HG03196 (cell line): ENCODE results near the gene RAB25.
"Not testable (repeated sequence)": the region's sequence is repeated elsewhere in the genome, so short reads cannot be mapped to it uniquely, and the experiment has no call there.

Source experiments
- ATAC-seq: cut with Tn5 transposase; IDR thresholded peaks from one replicate; pipeline ENCODE4 v1.9.1; 2021; ENCODE audit not compliant: unreplicated experiment

Gene RAB25

GRCh38 chr1:156060937-156061636 is at the start of gene RAB25:
RAB25 (plus strand) TSS chr1:156061160; CDS start chr1:156061401, 241 bp downstream.
- no peak for ATAC-seq

DNA sequence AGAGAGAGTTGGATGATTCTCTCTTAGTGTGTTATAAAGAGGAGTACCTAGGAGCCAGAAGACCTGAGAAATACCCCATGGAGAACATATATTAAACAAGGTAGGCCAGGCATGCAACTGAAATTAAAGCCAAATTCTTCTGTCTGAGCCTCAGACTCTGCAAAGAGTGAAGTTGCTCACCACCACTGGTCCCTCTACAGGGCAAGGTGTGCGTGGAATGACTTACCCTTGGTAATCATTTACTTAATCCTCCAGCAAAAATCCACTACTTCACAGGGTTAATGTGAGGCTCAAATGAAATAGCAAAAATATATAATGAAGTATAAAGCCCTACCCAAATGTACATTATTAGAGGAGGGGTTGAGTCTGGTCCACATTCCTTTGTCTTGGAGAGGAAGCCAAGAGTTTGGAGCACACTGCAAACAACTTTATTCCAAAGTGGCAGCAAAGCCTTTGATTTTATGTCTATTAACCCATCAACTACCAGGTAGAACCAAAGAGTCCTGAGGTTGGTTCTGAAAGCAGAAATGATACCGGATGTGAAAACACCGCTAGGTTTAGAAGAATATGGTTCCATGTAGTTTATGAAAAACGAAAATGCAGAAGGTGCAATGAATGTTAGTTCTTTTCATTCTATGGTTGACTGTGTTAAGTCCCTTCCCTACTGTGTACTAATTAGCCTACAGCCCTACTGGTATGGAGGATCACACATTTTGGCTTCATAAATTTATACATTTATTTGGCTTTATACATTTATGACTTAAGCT is 48.7 kb upstream of the RAB25 start:
- ATAC-seq = peak; percentile 76

- no peak for ATAC-seq
These were observed 46.1 kb upstream of the RAB25 start for GRCh38 chr1:156014829-156015228.

- no peak for ATAC-seq
These were observed 41.0 kb upstream of the RAB25 start for GRCh38 chr1:156019946-156020292.

- peak; percentile 94 for ATAC-seq
These were observed 40.5 kb upstream of the RAB25 start, which contains the start of gene SSR2 for GRCh38 chr1:156020293-156021092. SSR2 (minus strand) TSS chr1:156020951; CDS start chr1:156020167, 784 bp downstream.

DNA sequence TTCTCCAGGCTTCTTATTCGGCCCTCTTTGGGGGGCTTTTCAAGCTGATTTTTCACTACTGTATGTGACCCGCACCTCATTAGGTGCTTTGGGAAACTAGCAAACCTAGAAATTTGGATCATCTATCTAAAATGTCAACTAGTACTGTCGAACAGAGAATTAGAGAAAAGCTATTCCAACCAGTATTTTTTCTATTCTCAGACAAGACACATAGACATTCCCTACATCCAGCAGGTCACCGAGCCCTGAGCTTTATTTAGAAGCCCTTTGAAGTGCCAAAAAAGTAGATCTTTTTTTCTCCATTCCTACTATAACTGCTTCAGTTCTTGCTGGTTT is 39.9 kb upstream of the RAB25 start:
- ATAC-seq = no peak

DNA sequence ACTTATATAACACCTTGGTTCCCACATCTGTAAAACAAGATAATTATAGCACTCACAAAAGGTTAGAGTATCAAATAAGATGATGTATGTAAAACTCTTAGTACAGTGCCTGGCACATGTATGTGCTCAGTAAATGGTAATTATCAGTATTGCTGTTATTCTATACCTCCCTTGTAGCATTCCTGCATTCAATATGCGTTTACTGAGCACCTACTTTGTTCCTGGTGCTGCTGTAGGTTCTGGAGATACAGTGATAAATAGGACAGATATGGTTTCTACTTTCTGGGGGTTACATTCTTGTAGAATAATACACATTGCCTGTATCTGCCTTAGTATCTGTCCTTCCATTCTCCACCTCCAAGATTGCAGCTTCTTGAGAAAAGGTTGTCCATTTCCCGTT is 39.0 kb upstream of the RAB25 start:
- ATAC-seq = no peak

GRCh38 chr1:156024801-156025200 is 36.2 kb upstream of the RAB25 start:
- no peak for ATAC-seq

DNA sequence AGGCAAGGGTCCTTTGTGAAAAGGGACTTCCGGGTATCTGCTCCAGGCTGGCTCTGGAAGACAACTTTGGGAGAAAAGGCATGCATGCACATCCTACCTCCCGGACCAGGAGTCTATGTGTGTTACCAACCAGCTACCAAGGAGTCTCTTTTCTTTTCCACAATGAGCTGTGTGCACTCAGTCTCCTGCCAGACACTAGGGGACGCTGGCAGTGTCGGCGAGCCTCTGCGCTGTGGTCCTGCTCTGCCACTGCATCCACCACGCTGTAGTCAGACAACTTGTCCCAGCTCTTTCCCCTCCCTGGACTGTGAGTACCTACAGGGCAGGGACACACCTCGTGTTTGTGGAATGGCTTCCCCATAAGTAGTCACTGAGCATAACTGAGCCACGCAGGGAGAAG is 35.1 kb upstream of the RAB25 start:
- ATAC-seq = no peak

- no peak for ATAC-seq
These were observed 34.4 kb upstream of the RAB25 start for GRCh38 chr1:156026588-156026987.

DNA sequence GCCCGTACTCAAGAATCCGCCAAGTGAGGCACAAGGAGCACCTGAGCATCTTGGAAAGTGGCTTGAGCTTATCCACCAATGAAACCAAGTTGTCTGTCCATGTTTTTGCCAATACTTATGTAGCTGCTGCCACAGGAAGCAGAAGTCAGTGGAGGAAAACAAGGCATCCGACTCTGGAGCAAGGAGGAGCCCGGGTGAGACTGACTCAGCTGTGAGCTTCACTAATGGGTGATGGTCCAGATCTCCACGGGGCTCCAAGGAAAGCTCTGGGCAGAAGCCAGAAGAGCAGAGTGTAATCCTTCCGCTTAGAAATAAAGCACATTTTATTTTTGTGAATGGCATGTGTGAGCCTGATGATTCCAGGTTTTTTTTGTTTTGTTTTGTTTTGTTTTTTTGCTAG is 27.9 kb upstream of the RAB25 start:
- ATAC-seq = no peak

DNA sequence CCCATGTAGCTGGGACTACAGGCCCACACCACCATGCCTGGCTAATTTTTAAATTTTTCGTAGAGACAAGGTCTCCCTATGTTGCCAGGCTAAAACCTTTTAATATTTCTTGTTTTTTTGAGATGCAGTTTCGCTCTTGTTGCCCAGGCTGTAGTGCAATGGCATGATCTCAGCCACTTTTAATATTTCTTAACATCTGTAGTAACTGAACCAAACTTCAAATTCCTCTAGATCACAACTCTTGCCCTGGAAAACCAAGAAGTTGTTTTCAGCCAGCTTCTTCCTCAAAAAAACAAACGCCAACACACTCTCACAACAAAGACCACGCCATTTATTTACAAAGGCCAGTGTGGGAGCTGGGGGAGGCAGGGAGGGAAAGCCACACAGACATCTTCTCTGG is 26.0 kb upstream of the RAB25 start:
- not testable (repeated sequence) for ATAC-seq

GRCh38 chr1:156042828-156043227 is 18.1 kb upstream of the RAB25 start:
- ATAC-seq = no peak

DNA sequence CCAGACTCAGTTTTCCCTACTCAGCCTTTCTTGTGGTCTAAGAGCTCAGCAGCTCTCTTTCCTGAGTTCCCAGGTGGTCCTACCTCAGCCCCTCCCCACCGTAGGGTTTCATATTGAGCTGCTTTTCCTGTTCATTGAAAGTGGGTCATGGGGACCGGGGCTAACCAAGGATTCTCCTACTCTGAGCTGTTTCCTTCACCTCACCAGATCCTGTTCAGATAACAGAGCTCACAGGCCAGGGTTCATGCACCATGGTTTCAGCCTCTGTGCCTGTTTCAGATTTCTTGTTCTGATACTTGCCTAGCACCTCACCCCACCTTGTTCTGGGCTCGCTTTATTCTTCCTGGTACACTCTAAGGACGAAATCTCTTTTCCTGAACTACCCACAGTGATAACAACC is 15.9 kb upstream of the RAB25 start:
- no peak for ATAC-seq

- no peak for ATAC-seq
These were observed 12.2 kb upstream of the RAB25 start for GRCh38 chr1:156048663-156049258.

- no peak for ATAC-seq
These were observed 10.6 kb upstream of the RAB25 start for GRCh38 chr1:156050376-156050775.

- no peak for ATAC-seq
These were observed 9.8 kb upstream of the RAB25 start for GRCh38 chr1:156051011-156051725.

DNA sequence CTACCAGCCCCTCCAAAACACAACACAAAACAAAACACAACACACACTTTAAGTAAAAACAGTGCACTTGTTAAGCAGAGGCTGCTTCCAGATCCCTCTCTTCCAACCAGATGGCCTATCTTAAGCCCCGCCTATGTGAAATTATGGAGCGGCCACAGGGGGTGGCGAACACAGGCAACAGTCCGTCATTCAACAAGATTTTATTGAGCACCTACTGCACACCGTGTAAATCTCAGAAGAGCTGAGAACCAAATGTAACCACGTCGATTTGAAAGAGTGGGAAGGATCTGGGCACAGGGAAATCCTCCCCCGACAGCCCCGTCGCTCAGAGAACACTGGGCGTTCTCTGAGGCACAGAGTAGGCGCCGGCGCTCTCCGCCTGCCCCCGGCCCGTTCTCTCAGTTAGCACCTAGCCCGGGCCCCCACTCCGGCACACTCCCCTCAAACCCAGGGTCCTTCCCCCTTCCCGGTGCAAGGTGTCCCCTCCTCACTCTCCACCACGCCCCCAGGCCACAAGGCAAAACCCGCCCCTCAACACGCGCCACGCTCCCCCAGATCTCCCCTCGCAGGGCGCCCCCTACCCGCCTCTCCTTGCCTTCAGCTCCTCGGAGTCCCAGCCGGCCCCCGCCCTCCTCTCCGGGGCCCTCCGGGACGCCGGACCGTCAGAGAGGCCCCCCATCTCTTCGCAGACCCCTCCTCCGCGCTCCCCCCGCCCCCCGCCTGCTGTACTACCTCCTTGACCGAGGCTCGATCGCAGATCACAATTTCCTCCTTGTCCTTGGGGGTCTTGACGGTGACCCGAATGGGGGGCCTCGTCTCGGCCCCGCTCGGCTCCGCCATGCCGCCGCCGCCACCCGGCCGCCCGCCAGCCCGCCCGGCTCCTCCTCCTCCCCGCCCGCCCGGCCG is 7.8 kb upstream of the RAB25 start:
- ATAC-seq = no peak

- ATAC-seq = peak; percentile 47
These were observed 7.0 kb upstream of the RAB25 start, which contains the start of gene UBQLN4 for GRCh38 chr1:156053768-156054499. UBQLN4 (minus strand) TSS chr1:156053798; CDS start chr1:156053701, 97 bp downstream.
